Brain microvascular endothelial cell (primary cell): ENCODE measurements around the gene TBX3.
A peak's percentile ranks its signal among the peaks of the same experiment; 100 is the strongest.

ENCODE experiments used
- DNase-seq: peaks from one replicate; pipeline ENCODE4 v3.0.0-alpha.2; 2020
- H3K27ac ChIP-seq: fragments of 250-450 bp; sonication (Bioruptor Pico); 2 replicates; pipeline ENCODE4 v1.5.1; 2020; ENCODE audit warnings: mild to moderate bottlenecking, moderate library complexity
- H3K27me3 ChIP-seq: fragments of 250-450 bp; sonication (Bioruptor Pico); replicated peaks from 2 replicates; pipeline ENCODE4 v1.5.1; 2020; ENCODE audit warnings: mild to moderate bottlenecking
- H3K36me3 ChIP-seq: fragments of 250-450 bp; sonication (Bioruptor Pico); replicated peaks from 2 replicates; pipeline ENCODE4 v1.5.1; 2020; ENCODE audit warnings: mild to moderate bottlenecking
- H3K4me3 ChIP-seq: 2 replicates; pipeline ENCODE4 v1.5.1; 2011; ENCODE audit warnings: low read depth, mild to moderate bottlenecking, control low read depth, low read length, moderate library complexity
- CTCF ChIP-seq: IDR thresholded peaks from 2 replicates; pipeline ENCODE4 v1.5.1; 2011; ENCODE audit warnings: low read depth, mild to moderate bottlenecking, moderate library complexity, low read length, control low read depth, inconsistent platforms; ENCODE audit errors: missing control alignments
- in situ Hi-C: cut with HindIII; loops from 2 replicates; pipeline ENCODE4 v1.10.0; 2017; ENCODE audit warnings: low sequenced_read_pairs, low pct_ligation_motif_present

TBX3 gene

GRCh38 chr12:114698566-114699163 is 14.7 kb upstream of the TBX3 start:
- in situ Hi-C loops: loop anchor here (25.0 kb wide), 1 partner anchor 464 kb away; no protein-coding TSS in a partner anchor
- peaks cover 92% of the 10 kb centered on the region for H3K27me3 ChIP-seq

GRCh38 chr12:114697741-114698565 is 14.0 kb upstream of the TBX3 start:
- no peak for DNase-seq
- in situ Hi-C loops: loop anchor here (25.0 kb wide), 1 partner anchor 464 kb away; no protein-coding TSS in a partner anchor
- no peaks in the 10 kb centered on the region for H3K36me3 ChIP-seq
- H3K27me3 ChIP-seq: peaks cover 96% of the 10 kb centered on the region
- peak overlapping the region; percentile 24 for H3K4me3 ChIP-seq
- H3K27ac ChIP-seq: no peak overlapping the region
- no peak for TF ChIP-seq CTCF

More at GRCh38 chr12:114698566-114699163, 14.7 kb upstream of the TBX3 start:
- Histone ChIP-seq H3K4me3 (no peak overlapping the region), H3K27ac (no peak overlapping the region), H3K36me3 (no peaks in the 10 kb centered on the region)
- no peak for DNase-seq
- no peak for TF ChIP-seq CTCF

GRCh38 chr12:114697243-114697716 is 13.3 kb upstream of the TBX3 start:
- Histone ChIP-seq H3K27ac (no peak overlapping the region), H3K27me3 (peaks cover 97% of the 10 kb centered on the region), H3K36me3 (no peaks in the 10 kb centered on the region), H3K4me3 (no peak overlapping the region)
- no peak for TF ChIP-seq CTCF
- in situ Hi-C loops: loop anchor here (25.0 kb wide), 1 partner anchor 465 kb away; no protein-coding TSS in a partner anchor
- no peak for DNase-seq

- no peak for TF ChIP-seq CTCF
- Histone ChIP-seq H3K4me3 (no peak overlapping the region), H3K36me3 (no peaks in the 10 kb centered on the region), H3K27me3 (peaks cover 97% of the 10 kb centered on the region), H3K27ac (no peak overlapping the region)
- no peak for DNase-seq
- in situ Hi-C loops: loop anchor here (25.0 kb wide), 1 partner anchor 466 kb away; no protein-coding TSS in a partner anchor
Measured at GRCh38 chr12:114696443-114697242, 12.7 kb upstream of the TBX3 start.

- in situ Hi-C loops: loop anchor here (25.0 kb wide), 1 partner anchor 467 kb away; no protein-coding TSS in a partner anchor
- Histone ChIP-seq H3K4me3 (no peak overlapping the region), H3K27ac (no peak overlapping the region), H3K36me3 (no peaks in the 10 kb centered on the region), H3K27me3 (peaks cover 100% of the 10 kb centered on the region)
- no peak for DNase-seq
- TF ChIP-seq CTCF: no peak
Measured at GRCh38 chr12:114695305-114695592, 11.3 kb upstream of the TBX3 start.
